D721Med (cell line): ENCODE data around the gene SH3RF2.

ENCODE experiments used
- DNase-seq: peaks from one replicate; pipeline ENCODE4 v3.0.0; 2011; ENCODE audit warnings: low spot score; ENCODE audit not compliant: insufficient read length
- FAIRE-seq: peaks from 2 replicates; lab custom pipeline; 2011; peaks lifted over from hg19 to GRCh38; lab: Jason Lieb, UNC
- TF ChIP-seq, protein P1 (sequence below): IDR thresholded peaks from 2 replicates; pipeline ENCODE4 v1.5.1; 2012; ENCODE audit warnings: mild to moderate bottlenecking, control low read depth; ENCODE audit not compliant: insufficient read depth; ENCODE audit errors: missing control alignments

Gene SH3RF2

DNA sequence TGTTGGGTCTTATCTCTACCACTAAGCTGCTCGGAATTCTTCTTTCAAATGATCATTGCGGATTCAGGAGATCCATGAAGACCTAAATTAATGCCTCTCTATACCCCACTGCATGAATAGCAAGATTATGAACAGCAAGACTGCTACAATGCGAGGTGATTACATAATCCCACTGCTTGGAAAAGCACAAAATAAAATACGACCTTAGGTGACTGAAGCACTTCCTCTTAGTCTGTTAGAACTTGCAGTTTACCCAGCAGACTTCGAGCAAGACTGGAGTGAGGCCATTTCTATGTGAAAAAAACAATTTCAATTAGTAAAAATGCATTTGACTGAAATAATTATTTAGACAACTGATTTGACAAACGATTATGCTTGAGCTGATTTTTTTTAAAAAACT lies 59.8 kb downstream of the SH3RF2 start:
- no peak for DNase-seq
- TF ChIP-seq, protein P1, sequence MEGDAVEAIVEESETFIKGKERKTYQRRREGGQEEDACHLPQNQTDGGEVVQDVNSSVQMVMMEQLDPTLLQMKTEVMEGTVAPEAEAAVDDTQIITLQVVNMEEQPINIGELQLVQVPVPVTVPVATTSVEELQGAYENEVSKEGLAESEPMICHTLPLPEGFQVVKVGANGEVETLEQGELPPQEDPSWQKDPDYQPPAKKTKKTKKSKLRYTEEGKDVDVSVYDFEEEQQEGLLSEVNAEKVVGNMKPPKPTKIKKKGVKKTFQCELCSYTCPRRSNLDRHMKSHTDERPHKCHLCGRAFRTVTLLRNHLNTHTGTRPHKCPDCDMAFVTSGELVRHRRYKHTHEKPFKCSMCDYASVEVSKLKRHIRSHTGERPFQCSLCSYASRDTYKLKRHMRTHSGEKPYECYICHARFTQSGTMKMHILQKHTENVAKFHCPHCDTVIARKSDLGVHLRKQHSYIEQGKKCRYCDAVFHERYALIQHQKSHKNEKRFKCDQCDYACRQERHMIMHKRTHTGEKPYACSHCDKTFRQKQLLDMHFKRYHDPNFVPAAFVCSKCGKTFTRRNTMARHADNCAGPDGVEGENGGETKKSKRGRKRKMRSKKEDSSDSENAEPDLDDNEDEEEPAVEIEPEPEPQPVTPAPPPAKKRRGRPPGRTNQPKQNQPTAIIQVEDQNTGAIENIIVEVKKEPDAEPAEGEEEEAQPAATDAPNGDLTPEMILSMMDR, result no peak
- no peak for FAIRE-seq

DNA sequence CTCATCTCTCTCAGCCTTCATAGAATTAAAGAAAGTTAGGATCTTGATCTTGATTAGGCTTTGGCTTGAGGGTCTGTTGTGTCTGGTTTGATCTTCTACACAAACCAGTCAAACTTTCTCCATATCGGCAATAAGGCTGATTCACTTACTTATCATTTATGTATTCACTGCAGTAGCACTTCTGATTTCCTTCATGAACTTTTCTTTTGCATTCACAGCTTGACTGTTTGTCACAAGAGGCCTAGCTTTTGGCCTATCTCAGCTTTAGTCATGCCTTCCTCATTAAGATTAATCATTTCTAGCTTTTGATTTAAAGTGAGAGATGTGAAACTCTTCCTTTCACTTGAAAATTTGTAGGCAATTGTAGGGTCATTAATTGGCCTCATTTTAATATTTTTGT lies 62.8 kb downstream of the SH3RF2 start:
- FAIRE-seq (no peak), DNase-seq (no peak)
- TF ChIP-seq, protein P1, result no peak

DNA sequence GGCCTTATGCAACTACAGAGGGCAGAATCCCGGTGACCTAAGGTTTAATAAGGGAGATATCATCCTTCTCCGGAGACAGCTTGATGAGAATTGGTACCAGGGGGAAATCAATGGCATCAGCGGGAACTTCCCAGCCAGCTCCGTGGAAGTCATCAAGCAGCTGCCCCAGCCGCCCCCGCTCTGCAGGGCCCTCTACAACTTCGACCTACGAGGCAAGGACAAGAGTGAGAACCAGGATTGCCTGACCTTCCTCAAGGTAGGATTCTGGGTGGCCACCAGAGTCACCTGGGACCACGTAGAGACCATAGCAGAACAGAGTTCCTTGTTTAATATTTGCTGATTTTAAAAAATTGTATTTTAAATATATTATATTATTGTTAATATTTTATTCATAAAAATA lies 63.7 kb downstream of the SH3RF2 start:
- no peak for DNase-seq
- TF ChIP-seq, protein P1, result no peak
- no peak for FAIRE-seq

DNA sequence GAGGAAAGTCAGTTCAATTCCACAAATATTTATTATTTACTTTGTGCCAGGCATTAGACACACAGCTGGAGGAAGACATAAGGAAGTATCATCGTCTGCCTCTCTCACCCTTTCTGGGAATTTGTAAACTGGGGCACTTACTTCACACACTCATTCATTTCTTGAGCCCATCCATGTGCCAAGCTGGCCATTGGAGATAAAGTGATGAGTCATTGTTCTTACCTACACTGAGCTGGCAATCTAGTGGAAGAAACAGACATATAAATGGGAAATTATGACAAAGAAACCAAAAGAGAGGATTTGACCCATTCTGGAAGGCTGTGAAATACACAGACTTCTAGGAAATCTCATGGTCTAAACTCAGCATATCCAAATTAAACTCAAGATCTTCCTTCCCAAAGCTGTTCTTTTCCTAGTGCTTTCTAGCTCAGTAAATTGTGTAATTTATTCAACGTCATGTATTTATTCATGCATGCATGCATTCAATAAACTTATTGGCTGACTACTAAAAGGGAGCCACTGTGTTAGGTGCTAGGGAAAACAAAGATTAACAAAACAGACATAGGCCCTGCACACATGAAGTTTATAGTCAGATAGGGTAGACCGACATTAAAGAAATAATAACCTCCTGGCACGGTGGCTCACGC lies 65.3 kb downstream of the SH3RF2 start:
- no peak for FAIRE-seq
- no peak for DNase-seq
- TF ChIP-seq, protein P1, result no peak

DNA sequence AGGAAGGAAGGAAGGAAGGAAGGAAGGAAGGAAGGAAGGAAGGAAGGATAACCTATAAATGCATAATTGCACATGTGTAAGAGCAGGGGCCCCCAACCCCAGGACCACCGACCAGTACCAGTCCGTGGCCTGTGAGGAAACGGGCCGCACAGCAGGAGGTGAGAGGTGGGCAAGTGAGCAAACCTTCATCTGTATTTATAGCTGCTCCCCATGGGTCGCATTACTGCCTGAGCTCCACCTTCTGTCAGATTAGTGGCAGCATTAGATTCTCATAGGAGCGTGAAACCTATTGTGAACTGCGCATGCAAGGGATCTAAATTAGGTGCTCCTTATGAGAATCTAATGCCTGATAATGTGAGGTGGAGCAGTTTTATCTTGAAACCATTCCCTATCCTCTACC lies 66.1 kb downstream of the SH3RF2 start:
- DNase-seq, result no peak
- TF ChIP-seq, protein P1, result no peak
- no peak for FAIRE-seq

DNA sequence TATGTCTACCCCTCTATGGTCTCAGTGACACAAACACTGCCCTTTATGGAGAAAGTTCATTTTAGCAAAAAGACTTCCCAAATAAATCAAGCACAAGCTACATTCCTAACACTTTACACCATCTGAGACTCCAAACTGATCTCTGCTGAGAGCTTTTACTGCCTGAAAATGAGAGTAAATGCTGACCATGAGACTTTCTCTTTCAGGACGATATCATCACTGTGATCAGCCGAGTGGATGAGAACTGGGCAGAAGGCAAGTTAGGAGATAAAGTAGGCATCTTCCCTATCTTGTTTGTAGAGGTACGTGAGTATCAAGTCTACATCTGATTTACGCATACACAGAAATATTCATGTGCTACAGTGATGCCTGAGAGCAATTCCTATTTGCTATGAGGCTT lies 67.5 kb downstream of the SH3RF2 start:
- FAIRE-seq (no peak), DNase-seq (no peak)
- TF ChIP-seq, protein P1, result no peak

DNA sequence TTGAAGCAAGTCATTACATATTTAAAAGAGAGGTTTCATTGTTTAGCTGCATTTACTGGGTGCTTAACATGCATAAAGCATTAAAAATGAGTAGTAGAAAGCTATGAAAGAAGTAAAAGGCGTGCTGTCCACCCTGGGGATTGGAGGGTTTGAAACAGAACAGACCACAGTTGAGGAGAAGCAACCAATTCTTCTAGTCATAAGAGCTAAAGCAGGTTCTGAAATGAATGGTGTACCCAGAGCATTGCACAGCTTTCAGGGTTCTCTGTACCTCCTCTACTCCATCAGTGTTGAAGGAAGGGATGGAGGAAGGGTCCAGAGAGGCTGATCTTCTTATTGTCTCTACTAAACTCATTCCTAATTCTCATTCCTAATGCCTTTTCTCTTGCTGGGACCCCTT lies 68.9 kb downstream of the SH3RF2 start:
- TF ChIP-seq, protein P1, result no peak
- DNase-seq (no peak), FAIRE-seq (no peak)
